ENCODE data around the gene ALAS1.

The ALAS1 gene

GRCh38 chr3:52245322-52246263 lies 47.6 kb downstream of the ALAS1 start, which contains the start of gene PPM1M:
Gene PPM1M, plus strand, starts transcription at chr3:52245759. Its CDS starts 66 bp downstream, at chr3:52245825.
- Histone ChIP-seq H3K27ac (ENCODE audit: low read depth, low read length, poor library complexity, severe bottlenecking) (peak within 1 kb of the TSS; percentile 3), H2AFZ (ENCODE audit: low read length) (no peak within 1 kb of the TSS), H3K9ac (ENCODE audit: low read length) (peak within 1 kb of the TSS; percentile 71)

GRCh38 chr3:52246264-52246620 lies 48.3 kb downstream of the ALAS1 start:
- Histone ChIP-seq H3K27me3 (ENCODE audit: insufficient read depth, low read length) (no peaks in the 10 kb centered on the region), H3K4me1 (ENCODE audit: insufficient read depth, low read length, severe bottlenecking) (peaks cover 27% of the 10 kb centered on the region), H3K4me3 (ENCODE audit: low read depth, low read length, poor library complexity, severe bottlenecking) (peak overlapping the region; percentile 66), H3K9ac (ENCODE audit: low read length) (peak overlapping the region; percentile 45; the same call in 1 of the 2 replicates), H2AFZ (ENCODE audit: low read length) (no peak overlapping the region), H3F3A (ENCODE audit: insufficient read depth, low read length) (no peaks in the 10 kb centered on the region), H3K9me2 (ENCODE audit: low read depth, low read length) (no peaks in the 10 kb centered on the region), H3K27ac (ENCODE audit: low read depth, low read length, poor library complexity, severe bottlenecking) (peak overlapping the region; percentile 3), H4K20me1 (ENCODE audit: insufficient read depth, low read length) (no peaks in the 10 kb centered on the region), H3K4me2 (ENCODE audit: low read length) (peak overlapping the region; percentile 97), H3K79me2 (ENCODE audit: insufficient read depth, low read length) (no peaks in the 10 kb centered on the region), H3K9me3 (ENCODE audit: low read length) (no peaks in the 10 kb centered on the region), H3K36me3 (ENCODE audit: insufficient read depth, low read length) (peaks cover 22% of the 10 kb centered on the region; the same call in 1 of the 2 replicates)
- TF ChIP-seq CTCF (IDR thresholded peaks at IDR 0.05; ENCODE audit: low read length) (no peak), EZH2 (IDR thresholded peaks at IDR 0.05; ENCODE audit: borderline replicate concordance, low read length) (no peak)

More at GRCh38 chr3:52245322-52246263, 47.6 kb downstream of the ALAS1 start, which contains the start of gene PPM1M:
- Histone ChIP-seq H3K27me3 (ENCODE audit: insufficient read depth, low read length) (no peaks in the 10 kb centered on the region), H3K4me2 (ENCODE audit: low read length) (peak within 1 kb of the TSS; percentile 97), H3F3A (ENCODE audit: insufficient read depth, low read length) (no peaks in the 10 kb centered on the region), H3K4me3 (ENCODE audit: low read depth, low read length, poor library complexity, severe bottlenecking) (peak within 1 kb of the TSS; percentile 66), H3K36me3 (ENCODE audit: insufficient read depth, low read length) (peaks cover 22% of the 10 kb centered on the region; the same call in 1 of the 2 replicates), H3K79me2 (ENCODE audit: insufficient read depth, low read length) (no peaks in the 10 kb centered on the region), H3K9me3 (ENCODE audit: low read length) (no peaks in the 10 kb centered on the region), H4K20me1 (ENCODE audit: insufficient read depth, low read length) (no peaks in the 10 kb centered on the region), H3K4me1 (ENCODE audit: insufficient read depth, low read length, severe bottlenecking) (peaks cover 32% of the 10 kb centered on the region), H3K9me2 (ENCODE audit: low read depth, low read length) (no peaks in the 10 kb centered on the region)
- no peak for TF ChIP-seq CTCF (IDR thresholded peaks at IDR 0.05; ENCODE audit: low read length)

- H3K9me3 ChIP-seq (ENCODE audit: low read length), result no peaks in the 10 kb centered on the region
- H3F3A ChIP-seq (ENCODE audit: insufficient read depth, low read length), result no peaks in the 10 kb centered on the region
- H3K4me2 ChIP-seq (ENCODE audit: low read length), result peak overlapping the region; percentile 97; the same call in 1 of the 2 replicates
- no peak overlapping the region; the same call in 1 of the 2 replicates for H3K9ac ChIP-seq (ENCODE audit: low read length)
- no peaks in the 10 kb centered on the region for H3K9me2 ChIP-seq (ENCODE audit: low read depth, low read length)
- no peaks in the 10 kb centered on the region for H4K20me1 ChIP-seq (ENCODE audit: insufficient read depth, low read length)
- peak overlapping the region; percentile 3 for H3K27ac ChIP-seq (ENCODE audit: low read depth, low read length, poor library complexity, severe bottlenecking)
- peak overlapping the region; percentile 66 for H3K4me3 ChIP-seq (ENCODE audit: low read depth, low read length, poor library complexity, severe bottlenecking)
- H3K27me3 ChIP-seq (ENCODE audit: insufficient read depth, low read length), result no peaks in the 10 kb centered on the region
- no peak overlapping the region for H2AFZ ChIP-seq (ENCODE audit: low read length)
- H3K36me3 ChIP-seq (ENCODE audit: insufficient read depth, low read length), result peaks cover 28% of the 10 kb centered on the region
- peaks cover 27% of the 10 kb centered on the region for H3K4me1 ChIP-seq (ENCODE audit: insufficient read depth, low read length, severe bottlenecking)
- TF ChIP-seq EZH2 (IDR thresholded peaks at IDR 0.05; ENCODE audit: borderline replicate concordance, low read length) (no peak), CTCF (IDR thresholded peaks at IDR 0.05; ENCODE audit: low read length) (no peak)
- no peaks in the 10 kb centered on the region for H3K79me2 ChIP-seq (ENCODE audit: insufficient read depth, low read length)
Observed at GRCh38 chr3:52246728-52247408, 48.9 kb downstream of the ALAS1 start.
